SK-N-DZ (cell line): ENCODE measurements around the gene NOS1.

Source experiments
- DNase-seq: peaks from one replicate; pipeline ENCODE4 v3.0.0-alpha.2; 2015; ENCODE audit warnings: low spot score

Gene NOS1

GRCh38 chr12:117363953-117364486 is 2.6 kb upstream of the NOS1 start:
- DNase-seq: no peak

GRCh38 chr12:117363056-117363662 is 1.7 kb upstream of the NOS1 start:
- no peak for DNase-seq

GRCh38 chr12:117362391-117362790 is 965 bp upstream of the NOS1 start:
- DNase-seq: no peak

GRCh38 chr12:117361905-117362304 is 479 bp upstream of the NOS1 start:
- DNase-seq: no peak

GRCh38 chr12:117360551-117361346 is 677 bp downstream of the NOS1 start:
- DNase-seq: no peak

GRCh38 chr12:117360222-117360550 is 1.2 kb downstream of the NOS1 start:
- DNase-seq: no peak

- no peak for DNase-seq
Observed at GRCh38 chr12:117359029-117359845, 2.2 kb downstream of the NOS1 start.

- DNase-seq: no peak
Observed at GRCh38 chr12:117356048-117356447, 5.4 kb downstream of the NOS1 start.

- DNase-seq: no peak
Observed at GRCh38 chr12:117352883-117353282, 8.5 kb downstream of the NOS1 start.

- no peak for DNase-seq
Observed at GRCh38 chr12:117352206-117352605, 9.2 kb downstream of the NOS1 start.

GRCh38 chr12:117350140-117350539 is 11.3 kb downstream of the NOS1 start:
- no peak for DNase-seq

- no peak for DNase-seq
Observed at GRCh38 chr12:117347588-117347987, 13.8 kb downstream of the NOS1 start.

- no peak for DNase-seq
Observed at GRCh38 chr12:117344716-117345115, 16.7 kb downstream of the NOS1 start.

GRCh38 chr12:117343849-117344248 is 17.6 kb downstream of the NOS1 start:
- DNase-seq: no peak

GRCh38 chr12:117343296-117343695 is 18.1 kb downstream of the NOS1 start:
- DNase-seq: no peak

GRCh38 chr12:117342682-117343081 is 18.7 kb downstream of the NOS1 start:
- DNase-seq: no peak

- no peak for DNase-seq
Observed at GRCh38 chr12:117342247-117342646, 19.2 kb downstream of the NOS1 start.

GRCh38 chr12:117339104-117339503 is 22.3 kb downstream of the NOS1 start:
- no peak for DNase-seq

- no peak for DNase-seq
Observed at GRCh38 chr12:117334855-117335587, 26.4 kb downstream of the NOS1 start.

GRCh38 chr12:117334051-117334450 is 27.4 kb downstream of the NOS1 start:
- no peak for DNase-seq

GRCh38 chr12:117333331-117333881 is 28.0 kb downstream of the NOS1 start:
- DNase-seq: no peak
